Measurements from ENCODE around the gene ITLN1.
"Not testable (repeated sequence)": the region's sequence is repeated elsewhere in the genome, so short reads cannot be mapped to it uniquely, and the experiment has no call there.

Gene ITLN1

DNA sequence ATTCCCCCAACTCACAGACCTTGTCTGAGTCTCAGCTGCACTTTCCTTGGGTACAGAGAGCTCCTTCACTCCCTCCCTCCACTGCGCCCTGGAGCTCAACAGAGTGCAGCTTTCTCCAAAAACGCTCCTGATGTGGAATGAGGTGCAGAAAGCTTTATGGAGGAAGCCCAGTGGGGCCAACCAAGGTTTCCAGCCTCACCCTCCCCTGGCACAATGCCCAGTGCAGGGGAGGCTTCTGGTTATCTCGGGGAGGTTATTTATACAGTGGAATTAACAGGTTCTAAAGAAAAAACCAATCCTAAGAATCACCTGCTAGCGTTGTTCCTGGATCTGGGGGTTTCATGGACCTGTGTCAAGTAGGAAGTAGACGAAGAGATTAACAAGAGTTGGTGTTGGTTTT, at the start of gene ITLN1:
ITLN1 (minus strand) TSS at position 139 of the 400 bp plus-strand sequence. CDS start 303 bp downstream, outside the sequence.
- DNase-seq (ENCODE audit: low read depth in 2 of 2, low spot score in 1 of 2), result no peak

DNA sequence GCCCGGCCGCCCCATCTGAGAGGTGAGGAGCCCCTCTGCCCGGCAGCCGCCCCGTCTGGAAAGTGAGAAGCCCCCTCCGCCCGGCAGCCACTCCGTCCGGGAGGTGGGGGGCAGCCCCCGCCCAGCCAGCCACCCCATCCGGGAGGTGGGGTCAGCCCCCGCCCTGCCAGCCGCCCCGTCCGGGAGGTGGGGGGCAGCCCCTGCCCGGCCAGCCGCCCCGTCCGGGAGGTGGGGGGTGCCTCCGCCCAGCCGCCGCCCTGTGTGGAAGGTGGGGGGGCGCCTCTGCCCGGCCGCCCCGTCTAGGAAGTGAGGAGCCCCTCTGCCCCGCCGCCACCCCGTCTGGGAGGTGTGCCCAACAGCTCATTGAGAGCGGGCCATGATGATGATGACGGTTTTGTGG, 48.3 kb upstream of the ITLN1 start:
- DNase-seq (ENCODE audit: low read depth in 2 of 2, low spot score in 1 of 2), result not testable (repeated sequence)

DNA sequence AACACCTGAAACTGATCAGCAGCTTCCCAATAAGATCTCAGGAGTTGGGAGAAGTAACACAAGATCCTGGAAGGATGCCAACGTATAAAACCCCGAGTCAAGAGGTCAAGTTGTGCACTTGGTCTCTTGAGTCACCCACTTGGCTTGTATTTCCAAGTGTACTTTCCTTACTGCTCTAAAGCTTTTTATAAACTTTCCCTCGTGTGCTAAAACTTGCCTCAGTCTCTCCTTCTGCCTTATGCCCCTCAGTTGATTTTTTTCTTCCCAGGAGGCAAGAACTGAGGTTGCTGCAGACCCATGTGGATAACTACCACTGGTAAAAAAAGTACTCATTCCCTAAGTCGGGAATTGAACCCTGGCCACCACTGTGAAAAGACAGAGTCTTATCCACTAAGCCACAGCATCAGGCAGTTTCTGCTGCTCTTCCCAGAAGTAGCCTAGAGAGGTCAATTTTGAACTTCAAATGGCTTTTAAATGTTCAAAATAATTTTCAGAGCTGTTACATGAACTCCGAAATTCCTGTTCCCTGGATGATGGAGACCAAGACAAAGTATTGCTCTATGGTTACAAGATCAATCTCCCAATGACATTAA, 40.8 kb upstream of the ITLN1 start:
- DNase-seq (ENCODE audit: low read depth in 2 of 2, low spot score in 1 of 2), result no peak

DNA sequence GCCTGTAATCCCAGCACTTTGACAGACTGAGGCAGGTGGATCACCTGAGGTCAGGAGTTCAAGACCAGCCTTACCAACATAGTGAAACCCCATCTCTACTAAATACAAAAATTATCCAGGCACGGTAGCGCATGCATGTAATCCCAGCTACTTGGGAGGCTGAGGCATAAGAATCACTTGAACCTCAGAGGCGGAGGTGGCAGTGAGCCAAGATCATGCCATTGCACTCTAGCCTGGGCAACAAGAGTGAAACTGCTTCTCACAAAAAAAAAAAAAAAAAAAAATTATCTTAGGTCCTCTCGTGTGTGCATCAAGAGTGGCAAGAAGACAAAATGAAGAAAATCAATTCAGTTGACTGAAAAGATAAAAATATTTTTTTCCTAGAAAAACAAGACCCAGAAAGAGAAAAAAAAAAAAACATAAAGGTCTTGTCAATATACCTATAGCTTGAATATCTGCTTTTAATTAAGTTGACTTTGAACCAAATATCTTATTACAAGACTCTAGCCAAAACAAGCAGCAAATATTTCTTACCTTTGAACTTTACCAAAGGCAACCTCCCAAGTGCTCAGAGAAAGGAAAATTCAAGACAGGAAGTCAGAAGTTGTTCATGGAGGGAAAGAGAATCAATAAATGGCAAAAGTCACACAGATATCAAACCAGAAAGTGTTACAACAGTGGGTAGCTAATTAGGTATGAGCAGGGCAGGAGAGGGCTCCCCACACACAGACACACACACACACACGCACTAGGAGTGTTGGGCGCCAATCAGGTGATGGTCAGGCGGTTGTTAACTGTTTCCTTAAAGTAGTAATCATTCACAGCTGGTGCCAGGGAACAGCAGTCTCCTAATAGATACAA, 40.0 kb upstream of the ITLN1 start:
- DNase-seq (ENCODE audit: low read depth in 2 of 2, low spot score in 1 of 2), result no peak

DNA sequence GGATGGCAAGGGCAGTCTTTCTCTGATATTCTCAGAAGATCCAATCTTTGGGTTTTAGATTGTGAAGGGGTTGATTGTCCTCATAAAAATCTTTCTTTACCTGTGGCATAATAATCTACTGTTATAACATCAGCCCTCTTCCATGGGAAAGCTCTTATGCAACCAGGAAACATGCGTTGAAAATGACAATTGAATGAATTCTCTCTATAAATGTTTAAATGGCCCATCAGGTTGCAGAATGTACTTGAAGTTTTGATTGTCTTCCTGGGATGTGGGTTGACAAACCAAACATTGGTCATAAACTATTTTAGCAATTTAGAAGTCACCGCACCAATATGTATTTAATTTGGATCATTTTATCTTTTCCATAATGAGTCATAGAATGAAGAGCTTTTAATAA, 31.7 kb upstream of the ITLN1 start:
- no peak for DNase-seq (ENCODE audit: low read depth in 2 of 2, low spot score in 1 of 2)

DNA sequence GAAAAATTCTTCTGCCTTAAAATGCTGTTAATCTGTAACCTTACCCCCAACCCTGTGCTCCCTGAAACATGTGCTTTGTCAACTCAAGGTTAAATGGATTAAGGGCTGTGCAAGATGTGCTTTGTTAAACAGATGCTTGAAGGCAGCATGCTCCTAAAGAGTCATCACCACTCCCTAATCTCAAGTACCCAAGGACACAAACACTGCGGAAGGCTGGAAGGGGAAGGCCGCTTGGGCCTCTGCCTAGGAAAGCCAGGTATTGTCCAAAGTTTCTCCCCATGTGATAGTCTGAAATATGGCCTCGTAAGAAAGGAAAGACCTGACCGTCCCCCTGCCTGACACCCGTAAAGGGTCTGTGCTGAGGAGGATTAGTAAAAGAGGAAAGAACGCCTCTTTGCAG, 28.2 kb upstream of the ITLN1 start:
- not testable (repeated sequence) for DNase-seq (ENCODE audit: low read depth in 2 of 2, low spot score in 1 of 2)

DNA sequence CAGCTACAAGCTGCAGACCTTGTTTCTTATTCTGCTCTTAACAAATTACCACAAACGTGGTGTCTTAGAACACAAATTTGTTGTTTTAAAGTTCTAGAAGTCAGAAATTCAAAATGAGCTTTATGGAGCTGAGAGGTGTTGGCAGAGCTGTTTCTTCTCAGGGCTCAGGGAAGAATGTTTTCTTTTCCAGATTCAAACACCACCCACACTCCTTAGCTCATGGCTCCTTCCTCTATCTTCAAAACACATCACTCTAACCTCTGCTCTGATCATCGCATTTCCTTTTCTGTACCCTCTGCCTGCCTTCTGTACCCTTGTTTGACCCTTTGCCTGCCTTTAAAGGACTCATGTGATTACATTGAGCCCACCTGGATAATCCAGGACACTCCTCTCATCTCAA, 26.9 kb upstream of the ITLN1 start:
- no peak for DNase-seq (ENCODE audit: low read depth in 2 of 2, low spot score in 1 of 2)

DNA sequence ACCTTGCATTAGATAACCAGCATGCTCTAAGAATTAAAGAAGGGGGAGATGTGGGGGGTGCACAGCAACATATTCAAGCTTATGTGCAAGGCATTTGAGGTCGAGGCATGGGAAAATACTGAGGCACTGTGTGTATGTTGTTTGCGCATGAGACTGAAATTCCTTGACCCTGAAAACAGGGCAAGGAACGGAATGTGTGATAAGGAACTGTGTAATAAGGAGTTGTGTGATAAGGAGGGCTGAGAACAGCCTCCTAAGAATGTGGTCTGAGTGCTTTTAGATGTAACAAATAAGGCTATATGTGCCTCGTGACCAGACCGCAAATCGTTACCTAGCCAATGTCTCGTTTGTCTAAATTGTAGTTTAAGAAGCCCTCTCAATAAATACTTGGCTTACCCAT, 26.5 kb upstream of the ITLN1 start:
- no peak for DNase-seq (ENCODE audit: low read depth in 2 of 2, low spot score in 1 of 2)

DNA sequence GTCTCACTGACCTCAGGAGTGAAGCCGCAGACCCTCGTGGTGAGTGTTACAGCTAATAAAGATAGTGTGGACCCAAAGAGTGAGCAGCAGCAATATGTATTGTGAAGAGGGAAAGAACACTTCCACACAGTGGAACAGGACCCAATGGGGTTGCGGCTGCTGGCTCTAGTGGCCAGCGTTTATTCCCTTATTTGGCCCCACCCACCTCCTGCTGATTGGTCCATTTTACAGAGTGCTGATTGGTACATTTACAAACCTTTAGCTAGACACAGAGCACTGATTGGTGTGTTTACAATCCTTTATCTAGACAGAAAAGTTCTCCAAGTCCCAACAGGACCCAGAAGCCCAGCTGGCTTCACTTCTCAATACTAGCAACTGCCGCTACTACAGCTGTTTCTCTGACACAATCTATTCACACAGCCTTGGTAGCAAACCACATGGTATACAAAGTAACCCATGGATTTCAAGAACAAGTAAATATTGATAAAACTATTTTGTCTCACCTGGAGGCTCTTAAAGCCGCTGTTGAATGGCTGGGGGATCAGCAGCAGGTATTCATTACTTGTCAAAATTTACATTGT, 25.3 kb upstream of the ITLN1 start:
- no peak for DNase-seq (ENCODE audit: low read depth in 2 of 2, low spot score in 1 of 2)

DNA sequence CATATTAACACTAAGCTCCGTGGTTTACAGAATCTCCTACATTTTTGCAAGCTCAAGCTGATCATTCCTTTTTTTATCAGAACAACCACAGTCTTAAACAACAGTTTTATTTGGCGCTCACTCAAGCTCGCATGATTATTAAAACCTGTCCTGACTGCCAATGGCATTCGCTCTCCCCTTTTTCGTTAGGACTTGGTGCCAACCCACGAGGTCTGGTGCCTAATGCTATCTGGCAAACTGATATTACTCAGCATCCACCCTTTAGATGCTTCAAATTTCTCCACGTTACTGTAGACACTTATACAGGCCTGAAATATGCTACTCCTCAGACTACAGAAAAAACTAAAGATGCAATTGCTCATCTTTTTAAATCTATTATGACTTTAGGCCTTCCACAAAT, 23.0 kb upstream of the ITLN1 start:
- DNase-seq (ENCODE audit: low read depth in 2 of 2, low spot score in 1 of 2), result no peak

DNA sequence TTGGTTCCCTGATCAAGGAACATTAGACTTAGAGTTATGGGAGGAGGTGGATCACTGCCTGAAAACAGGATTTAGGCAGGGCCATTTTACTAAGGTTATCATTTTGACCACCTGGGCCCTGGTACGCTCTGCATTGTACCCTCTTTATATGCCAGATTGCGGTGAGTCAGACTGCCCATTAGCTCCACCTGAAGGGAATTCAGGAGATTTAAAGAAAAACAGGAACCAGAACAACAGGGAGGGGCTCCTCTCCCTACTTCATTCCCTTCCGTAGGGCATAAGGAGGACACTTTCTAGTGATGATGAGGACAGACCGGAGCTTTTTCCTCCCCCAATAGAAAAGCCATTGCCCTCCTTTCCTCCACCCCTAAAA, 20.6 kb upstream of the ITLN1 start:
- DNase-seq (ENCODE audit: low read depth in 2 of 2, low spot score in 1 of 2), result no peak

DNA sequence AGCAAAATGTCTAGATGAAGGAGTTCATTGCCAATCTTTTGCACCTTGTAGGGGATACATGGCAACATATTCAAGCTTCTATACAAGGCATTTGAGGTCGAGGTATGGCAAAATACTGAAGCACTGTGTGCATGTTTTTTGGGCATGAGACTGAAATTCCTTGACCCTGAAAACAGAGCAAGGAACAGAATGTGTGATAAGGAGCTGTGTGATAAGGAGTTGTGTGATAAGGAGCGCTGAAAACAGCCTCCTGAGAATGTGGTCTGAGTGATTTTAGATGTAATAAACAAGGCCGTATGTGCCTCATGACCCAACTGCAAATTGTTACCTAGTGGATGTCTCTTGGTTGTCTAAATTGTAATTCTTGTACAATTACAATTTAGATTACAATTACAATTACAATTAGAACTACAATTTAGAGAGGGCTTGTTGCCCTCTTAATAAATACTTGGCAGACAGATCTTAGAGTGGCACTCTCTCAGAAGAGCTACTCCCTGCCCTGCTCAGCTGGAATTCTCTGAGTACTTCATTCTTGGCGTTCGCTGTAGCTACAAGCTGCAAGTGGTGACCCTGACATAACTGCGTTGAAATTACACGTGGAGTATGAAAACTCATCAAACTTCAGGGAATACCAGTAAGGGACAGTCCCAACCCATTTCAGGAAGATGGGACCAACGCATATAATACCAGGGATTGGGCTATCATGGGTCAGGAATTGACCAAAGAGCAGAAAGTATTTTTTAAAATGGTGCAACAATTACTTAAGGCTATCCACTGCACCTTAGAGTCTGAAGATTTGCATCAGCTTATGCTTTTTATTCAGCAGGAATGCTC, 20.0 kb upstream of the ITLN1 start:
- DNase-seq (ENCODE audit: low read depth in 2 of 2, low spot score in 1 of 2), result no peak

DNA sequence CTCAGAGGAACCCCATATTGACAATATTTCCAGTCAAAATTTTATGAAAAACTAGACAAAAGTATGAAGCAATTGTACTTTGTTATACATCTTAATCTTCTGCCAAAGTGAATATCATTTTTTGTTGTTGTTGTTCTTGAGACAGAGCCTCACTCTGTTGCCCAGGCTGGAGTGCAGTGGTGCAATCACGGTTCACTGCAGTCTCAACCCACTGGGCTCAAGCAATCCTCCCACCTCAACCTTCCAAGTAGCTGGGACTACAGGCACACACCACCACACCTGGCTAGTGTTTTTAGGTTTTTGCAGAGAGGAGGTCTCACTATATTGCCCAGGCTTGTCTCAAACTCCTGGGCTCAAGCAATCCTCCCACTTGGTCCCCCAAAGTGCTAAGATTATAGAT, 17.3 kb upstream of the ITLN1 start:
- DNase-seq (ENCODE audit: low read depth in 2 of 2, low spot score in 1 of 2), result not testable (repeated sequence)

DNA sequence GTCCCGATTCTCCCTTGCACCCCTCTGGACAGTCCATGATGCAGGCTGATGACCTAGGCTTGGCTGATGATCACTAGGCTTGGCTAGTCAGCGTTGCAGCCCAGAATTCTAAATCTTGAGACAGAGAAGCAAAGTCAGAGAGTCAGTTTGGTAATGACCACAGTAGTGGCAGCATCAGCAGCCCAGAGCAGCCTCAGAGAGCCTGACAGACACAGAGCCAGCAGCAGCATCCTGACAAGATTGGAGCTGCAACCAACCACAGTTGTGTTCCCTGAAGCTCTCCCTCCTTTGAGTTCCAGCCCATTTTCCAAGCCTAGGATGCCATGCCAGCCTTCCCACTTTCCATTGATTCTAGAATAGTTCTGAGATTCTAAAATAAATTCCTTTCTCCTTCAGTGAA, 16.8 kb upstream of the ITLN1 start:
- DNase-seq (ENCODE audit: low read depth in 2 of 2, low spot score in 1 of 2), result no peak

DNA sequence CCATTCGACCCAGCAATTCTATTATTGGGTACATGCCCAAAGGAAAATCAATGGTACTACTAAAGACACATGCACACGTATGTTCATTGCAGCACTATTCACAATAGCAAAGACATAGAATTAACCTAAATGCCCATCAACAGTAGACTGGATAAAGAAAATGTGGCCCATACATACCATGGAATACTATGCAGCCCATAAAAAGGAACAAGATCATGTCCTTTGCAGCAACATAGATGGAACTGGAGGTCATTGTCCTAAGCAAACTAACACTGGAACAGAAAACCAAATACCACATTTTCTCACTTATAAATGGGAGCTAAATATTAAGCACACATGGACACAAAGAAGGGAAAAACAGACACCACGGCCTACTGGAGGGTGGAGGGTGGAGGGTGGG, 15.7 kb upstream of the ITLN1 start:
- not testable (repeated sequence) for DNase-seq (ENCODE audit: low read depth in 2 of 2, low spot score in 1 of 2)

DNA sequence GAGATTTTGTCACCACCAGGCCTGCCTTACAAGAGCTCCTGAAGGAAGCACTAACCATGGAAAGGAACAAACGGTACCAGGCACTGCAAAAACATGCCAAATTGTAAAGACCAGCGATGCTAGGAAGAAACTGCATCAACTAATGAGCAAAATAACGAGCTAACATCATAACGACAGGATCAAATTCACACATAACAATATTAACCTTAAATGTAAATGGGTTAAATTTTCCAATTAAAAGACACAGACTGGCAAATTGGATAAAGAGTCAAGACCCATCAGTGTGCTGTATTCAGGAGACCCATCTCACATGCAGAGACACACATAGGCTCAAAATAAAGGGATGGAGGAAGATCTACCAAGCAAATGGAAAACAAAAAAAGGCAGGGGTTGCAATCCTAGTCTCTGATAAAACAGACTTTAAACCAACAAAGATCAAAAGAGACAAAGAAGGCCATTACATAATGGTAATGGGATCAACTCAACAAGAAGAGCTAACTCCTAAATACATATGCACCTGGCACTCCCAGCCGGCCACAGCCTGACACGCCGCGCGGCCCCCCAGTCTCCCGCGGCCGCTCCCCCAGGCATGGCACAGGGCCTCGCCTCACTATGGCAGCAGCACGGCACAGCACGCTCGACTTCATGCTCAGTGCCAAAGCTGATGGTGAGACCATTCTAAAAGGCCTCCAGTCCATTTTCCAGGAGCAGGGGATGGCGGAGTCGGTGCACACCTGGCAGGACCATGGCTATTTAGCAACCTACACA, 9.6 kb upstream of the ITLN1 start:
- not testable (repeated sequence) for DNase-seq (ENCODE audit: low read depth in 2 of 2, low spot score in 1 of 2)

DNA sequence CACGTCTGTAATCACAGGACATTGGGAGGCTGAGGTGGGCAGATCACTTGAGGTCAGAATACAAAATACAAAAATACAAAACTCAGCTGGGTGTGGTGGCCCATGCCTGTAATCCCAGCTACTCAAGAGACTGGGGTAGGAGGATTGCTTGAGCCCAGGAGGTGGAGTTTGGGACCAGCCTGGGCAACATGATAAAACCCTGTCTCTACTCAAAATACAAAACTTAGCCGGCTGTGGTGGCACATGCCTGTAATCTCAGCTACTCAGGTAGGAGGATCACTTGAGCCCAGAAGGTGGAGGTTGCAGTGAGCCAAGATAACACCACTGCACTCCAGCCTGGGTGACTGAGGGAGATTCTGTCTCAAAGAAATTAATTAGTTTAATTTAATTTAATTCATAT, 6.5 kb upstream of the ITLN1 start:
- DNase-seq (ENCODE audit: low read depth in 2 of 2, low spot score in 1 of 2), result no peak

DNA sequence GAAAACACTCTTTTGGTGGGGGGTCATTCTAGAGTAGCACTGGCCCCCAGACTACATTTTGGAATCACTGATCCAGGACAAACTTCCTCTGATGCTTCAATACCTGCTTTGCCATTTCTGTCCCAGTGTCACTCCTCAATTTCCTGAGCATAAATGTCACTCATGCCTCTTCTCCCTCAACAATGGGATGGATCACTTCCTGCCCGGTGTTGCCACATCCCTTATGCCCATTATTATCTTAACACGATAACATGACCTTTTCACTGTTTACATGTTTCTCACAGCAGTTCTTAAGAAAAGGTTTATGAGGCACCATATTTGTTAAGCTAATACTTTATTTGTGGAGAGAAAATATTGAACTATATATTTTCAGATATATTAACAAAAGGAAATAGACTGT, 3.9 kb upstream of the ITLN1 start:
- DNase-seq (ENCODE audit: low read depth in 2 of 2, low spot score in 1 of 2), result no peak

DNA sequence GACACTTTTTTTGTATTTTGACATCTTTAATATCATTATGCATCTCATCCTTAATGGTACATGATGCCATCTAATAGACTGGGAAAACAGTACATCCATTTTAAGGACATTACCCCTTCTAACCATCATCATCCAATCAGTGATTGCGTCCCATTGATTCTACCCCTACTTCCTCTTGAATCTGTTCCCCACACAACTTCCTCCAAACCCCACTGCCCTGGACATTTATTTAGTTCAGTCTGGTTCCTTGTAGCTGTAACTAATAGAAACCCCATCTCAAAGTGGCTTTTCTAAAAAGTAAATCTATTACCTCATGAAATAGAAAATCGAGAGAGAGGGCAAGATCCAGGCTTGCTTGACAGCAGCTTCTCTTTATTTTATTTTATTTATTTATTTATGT, 2.1 kb upstream of the ITLN1 start:
- no peak for DNase-seq (ENCODE audit: low read depth in 2 of 2, low spot score in 1 of 2)

DNA sequence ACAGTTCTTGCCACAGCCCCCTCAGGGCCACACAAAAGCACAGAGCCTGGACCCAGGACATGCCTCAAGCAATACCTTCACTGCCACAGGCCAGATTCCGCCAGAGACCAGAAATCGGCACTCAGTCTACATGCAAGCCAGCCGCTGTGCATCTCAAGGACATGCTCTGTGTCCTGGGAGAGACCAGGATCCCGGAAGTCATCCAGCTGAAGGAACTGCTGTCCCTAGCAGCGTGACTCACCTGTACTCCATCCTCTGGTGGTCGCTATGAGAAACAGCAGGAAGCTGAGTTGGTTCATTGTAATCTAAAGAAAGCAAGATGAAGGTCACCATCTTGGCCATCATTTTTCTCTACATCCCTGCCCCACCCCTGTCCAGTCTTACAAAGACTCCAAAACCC, 401 bp downstream of the ITLN1 start:
- no peak for DNase-seq (ENCODE audit: low read depth in 2 of 2, low spot score in 1 of 2)
